ENCODE measurements around the gene RPAP3.

Gene RPAP3

DNA sequence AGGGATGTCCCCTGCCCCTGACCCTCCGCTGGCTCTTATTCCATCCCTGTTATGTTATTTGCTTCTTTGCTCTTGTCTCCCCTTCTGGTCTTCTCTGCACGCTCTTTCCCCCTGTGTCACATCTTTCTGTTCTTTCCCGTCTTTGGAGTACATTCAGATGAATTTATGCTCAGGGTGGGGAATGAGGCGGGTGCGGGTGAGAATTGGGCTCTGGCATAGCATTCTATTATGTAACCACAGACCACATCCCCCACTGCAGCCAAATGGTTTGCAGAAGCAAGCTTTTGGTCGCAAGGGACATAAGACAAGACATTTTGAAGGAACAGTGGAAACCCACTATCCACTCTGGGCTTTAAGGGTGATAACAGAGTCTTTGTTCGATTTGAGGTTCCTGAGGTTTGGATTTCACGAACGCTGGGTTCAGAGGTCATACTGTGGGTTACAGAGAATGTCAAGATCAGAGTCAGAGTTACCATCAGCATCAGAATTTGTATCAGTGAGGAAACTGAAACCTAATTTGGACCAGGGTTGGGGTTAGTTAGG is 15.7 kb upstream of the RPAP3 start:
- H3K4me3 Mint-ChIP-seq = no peak overlapping the region

DNA sequence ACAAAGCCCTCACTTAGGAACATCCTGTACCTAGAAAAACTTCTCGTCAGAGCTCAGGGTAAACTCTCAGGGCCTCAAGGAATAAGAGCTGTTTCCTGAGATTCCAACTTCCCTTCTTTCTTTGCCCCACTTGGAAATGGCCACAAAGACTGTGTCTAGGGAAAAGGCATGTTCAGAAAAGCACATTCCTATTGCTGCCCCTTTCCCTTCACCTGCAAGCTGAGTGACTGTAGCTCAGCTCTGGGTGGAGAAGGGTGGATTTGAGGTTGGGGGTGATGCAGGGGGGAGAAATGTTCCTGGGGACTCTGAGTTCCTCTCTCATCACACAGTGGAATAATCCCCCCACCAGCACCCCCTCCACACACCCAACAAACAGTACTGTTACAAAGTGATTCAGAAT is 12.7 kb upstream of the RPAP3 start:
- Mint-ChIP-seq H3K4me1 (ENCODE audit: low read depth) (peaks cover 21% of the 10 kb centered on the region), H3K27me3 (ENCODE audit: low read depth) (no peaks in the 10 kb centered on the region), H3K9me3 (no peaks in the 10 kb centered on the region), H3K36me3 (ENCODE audit: low read depth) (peaks cover 2% of the 10 kb centered on the region), H3K4me3 (no peak overlapping the region), H3K27ac (no peak overlapping the region)
- DNase-seq (ENCODE audit: low spot score) = no peak

More for the DNA sequence above, 15.7 kb upstream of the RPAP3 start:
- Mint-ChIP-seq H3K27me3 (ENCODE audit: low read depth) (no peaks in the 10 kb centered on the region), H3K9me3 (no peaks in the 10 kb centered on the region), H3K27ac (no peak overlapping the region), H3K4me1 (ENCODE audit: low read depth) (peaks cover 20% of the 10 kb centered on the region), H3K36me3 (ENCODE audit: low read depth) (peaks cover 2% of the 10 kb centered on the region)
- DNase-seq (ENCODE audit: low spot score) = no peak

DNA sequence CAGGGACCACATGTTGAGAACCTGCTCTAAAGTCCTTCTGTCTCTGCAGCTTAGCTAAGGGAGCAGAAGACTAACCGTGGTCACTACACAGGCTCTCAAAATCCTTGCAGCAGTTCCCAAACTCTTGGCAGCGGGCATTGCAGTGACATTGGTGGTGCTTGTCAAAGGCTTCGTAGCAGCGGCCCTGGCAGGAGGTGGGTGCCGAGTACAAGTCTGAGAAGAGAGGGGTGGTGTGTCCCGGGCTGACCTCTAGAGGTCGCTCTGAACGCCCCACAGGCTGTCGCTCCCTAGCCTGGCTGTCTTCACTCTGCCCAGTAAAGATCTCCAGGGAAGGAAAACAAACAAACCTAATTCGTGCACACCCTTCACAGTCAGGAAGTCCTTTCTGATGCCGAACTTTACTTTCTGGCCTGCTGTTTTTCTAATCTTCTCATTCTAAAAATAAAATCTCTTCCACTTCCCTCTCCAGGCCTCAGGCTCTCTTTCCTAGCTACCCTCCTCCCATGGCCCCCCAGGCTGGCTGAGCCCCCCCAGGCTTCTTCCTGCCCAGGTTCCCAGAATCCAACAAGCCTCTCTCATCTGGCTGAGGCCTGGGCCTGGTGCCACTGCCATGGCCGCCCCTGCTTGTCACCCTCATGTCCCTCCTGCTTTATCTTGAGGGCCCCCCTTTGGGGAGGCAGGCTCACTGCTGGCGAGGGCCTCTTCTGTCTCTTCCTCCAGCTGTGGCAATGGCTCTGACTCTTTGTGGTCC is 11.8 kb upstream of the RPAP3 start:
- no peaks in the 10 kb centered on the region for H3K9me3 Mint-ChIP-seq
- H3K36me3 Mint-ChIP-seq (ENCODE audit: low read depth) = peaks cover 2% of the 10 kb centered on the region
- no peak overlapping the region for H3K4me3 Mint-ChIP-seq
- peak; percentile 27 for DNase-seq (ENCODE audit: low spot score)
- H3K27me3 Mint-ChIP-seq (ENCODE audit: low read depth) = no peaks in the 10 kb centered on the region
- H3K27ac Mint-ChIP-seq = peak overlapping the region; percentile 69
- H3K4me1 Mint-ChIP-seq (ENCODE audit: low read depth) = peaks cover 19% of the 10 kb centered on the region

DNA sequence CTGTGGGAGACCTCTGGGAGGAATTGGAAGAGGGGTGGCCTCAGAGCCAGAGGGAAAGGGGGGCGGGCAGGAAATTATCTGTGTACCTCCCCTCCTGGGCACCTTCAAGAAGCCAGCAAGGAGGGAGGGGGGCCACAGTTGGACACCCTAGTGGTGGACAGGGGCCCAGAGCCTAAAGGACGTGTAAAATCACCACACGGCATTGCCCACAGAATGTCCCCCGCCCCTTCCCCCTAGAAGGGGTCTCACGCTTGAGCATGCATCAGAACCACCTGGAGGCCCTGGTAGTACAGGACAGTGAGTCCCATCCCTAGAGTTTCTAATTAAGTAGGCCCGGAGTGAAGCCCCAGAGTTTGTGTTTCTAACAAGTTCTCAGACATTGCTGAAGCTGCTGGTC is 11.2 kb upstream of the RPAP3 start:
- Mint-ChIP-seq H3K9me3 (no peaks in the 10 kb centered on the region), H3K4me1 (ENCODE audit: low read depth) (peaks cover 17% of the 10 kb centered on the region), H3K36me3 (ENCODE audit: low read depth) (peaks cover 2% of the 10 kb centered on the region), H3K27ac (no peak overlapping the region), H3K4me3 (no peak overlapping the region), H3K27me3 (ENCODE audit: low read depth) (no peaks in the 10 kb centered on the region)
- no peak for DNase-seq (ENCODE audit: low spot score)

DNA sequence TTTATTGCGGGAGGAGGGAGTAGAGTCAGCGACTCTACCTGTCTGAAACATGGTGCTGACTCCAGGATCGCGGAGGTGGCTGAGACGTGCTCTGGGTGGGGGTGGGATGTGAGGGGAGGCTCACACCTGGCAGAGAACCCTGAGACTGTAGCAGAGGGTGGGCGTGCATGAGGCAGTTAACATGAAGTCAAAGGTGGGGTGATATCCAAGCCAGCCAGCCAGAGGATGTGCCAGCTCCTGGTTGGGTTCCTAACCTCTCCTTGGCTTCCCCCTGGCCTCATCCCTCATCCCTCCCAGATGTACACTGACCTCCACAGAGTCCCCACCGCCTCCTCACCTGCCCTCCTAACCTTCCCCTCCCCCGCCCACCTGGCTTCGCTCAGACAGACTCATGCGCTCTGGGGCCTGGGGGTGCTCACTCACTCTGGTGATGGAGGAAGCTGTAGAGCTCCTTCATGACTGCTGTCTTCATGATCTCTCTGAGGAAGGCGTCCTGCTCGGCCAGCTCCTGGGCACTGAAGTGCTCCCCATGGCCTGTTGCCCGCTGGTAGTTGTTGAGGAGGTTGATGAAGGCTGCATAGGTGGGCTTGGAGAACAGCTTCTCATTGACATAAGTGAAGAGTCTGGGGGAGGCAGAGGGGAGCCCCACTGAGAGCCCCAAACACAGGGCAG is 10.2 kb upstream of the RPAP3 start:
- H3K36me3 Mint-ChIP-seq (ENCODE audit: low read depth) = no peaks in the 10 kb centered on the region
- no peak for DNase-seq (ENCODE audit: low spot score)
- H3K4me1 Mint-ChIP-seq (ENCODE audit: low read depth) = peaks cover 9% of the 10 kb centered on the region
- H3K27me3 Mint-ChIP-seq (ENCODE audit: low read depth) = no peaks in the 10 kb centered on the region
- H3K9me3 Mint-ChIP-seq = no peaks in the 10 kb centered on the region
- H3K27ac Mint-ChIP-seq = no peak overlapping the region
- no peak overlapping the region for H3K4me3 Mint-ChIP-seq

GRCh38 chr12:47715393-47715876 is 9.6 kb upstream of the RPAP3 start:
- no peaks in the 10 kb centered on the region for H3K36me3 Mint-ChIP-seq (ENCODE audit: low read depth)
- H3K27ac Mint-ChIP-seq = peak overlapping the region; percentile 17
- no peaks in the 10 kb centered on the region for H3K27me3 Mint-ChIP-seq (ENCODE audit: low read depth)
- DNase-seq (ENCODE audit: low spot score) = peak; percentile 58
- no peak overlapping the region for H3K4me3 Mint-ChIP-seq
- H3K4me1 Mint-ChIP-seq (ENCODE audit: low read depth) = peaks cover 9% of the 10 kb centered on the region
- no peaks in the 10 kb centered on the region for H3K9me3 Mint-ChIP-seq

DNA sequence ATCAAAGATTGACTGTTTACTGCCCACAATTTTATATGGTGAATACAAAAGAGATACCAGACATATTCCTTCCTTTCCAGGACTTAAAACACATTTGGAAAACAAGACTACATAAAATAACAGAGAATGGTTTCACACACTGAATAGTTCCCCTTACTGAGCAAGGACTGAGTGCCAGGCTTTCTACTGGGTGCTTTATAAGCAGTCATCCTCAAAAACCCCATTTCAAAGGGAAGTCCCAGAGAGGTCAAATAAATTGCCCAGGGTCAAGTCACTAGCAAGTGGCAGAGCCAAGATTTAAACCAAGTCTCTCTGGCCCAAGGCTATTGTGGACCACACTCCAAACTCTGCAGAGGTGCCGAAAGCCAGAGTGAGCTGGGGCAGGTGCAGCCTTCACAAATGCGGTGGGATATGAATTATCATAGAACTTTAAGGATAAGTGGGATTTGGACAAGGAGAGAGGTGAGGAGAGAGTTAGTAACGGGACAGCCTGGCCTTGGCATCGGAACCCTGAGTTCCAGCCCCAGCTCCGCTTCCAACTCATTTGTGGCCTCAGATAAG is 9.1 kb upstream of the RPAP3 start:
- no peak for DNase-seq (ENCODE audit: low spot score)
- no peak overlapping the region for H3K27ac Mint-ChIP-seq
- H3K36me3 Mint-ChIP-seq (ENCODE audit: low read depth) = no peaks in the 10 kb centered on the region
- no peaks in the 10 kb centered on the region for H3K9me3 Mint-ChIP-seq
- H3K27me3 Mint-ChIP-seq (ENCODE audit: low read depth) = no peaks in the 10 kb centered on the region
- no peak overlapping the region for H3K4me3 Mint-ChIP-seq
- H3K4me1 Mint-ChIP-seq (ENCODE audit: low read depth) = peaks cover 9% of the 10 kb centered on the region

DNA sequence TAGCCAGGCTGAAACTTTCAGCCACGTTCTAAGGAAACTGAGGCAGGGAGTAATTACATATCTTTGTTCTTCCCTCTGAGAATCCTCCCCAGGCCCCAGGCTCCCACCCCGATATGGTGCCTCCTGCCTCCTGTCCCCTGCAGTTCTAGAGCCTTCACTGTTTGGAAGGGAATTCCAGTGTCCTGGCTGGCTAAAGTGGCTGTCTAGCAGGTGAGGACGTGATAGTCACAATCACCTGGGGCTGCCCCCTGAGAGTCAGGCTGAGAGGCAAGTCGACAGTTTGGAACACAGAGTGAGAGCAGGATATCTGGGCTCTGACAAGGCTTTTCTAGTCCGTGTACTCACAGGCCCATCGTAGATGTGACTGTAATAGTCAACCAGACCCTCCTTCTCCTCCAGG is 6.3 kb upstream of the RPAP3 start:
- Mint-ChIP-seq H3K4me3 (no peak overlapping the region), H3K27ac (no peak overlapping the region), H3K4me1 (ENCODE audit: low read depth) (peaks cover 27% of the 10 kb centered on the region), H3K9me3 (no peaks in the 10 kb centered on the region), H3K27me3 (ENCODE audit: low read depth) (no peaks in the 10 kb centered on the region), H3K36me3 (ENCODE audit: low read depth) (no peaks in the 10 kb centered on the region)
- DNase-seq (ENCODE audit: low spot score) = no peak

DNA sequence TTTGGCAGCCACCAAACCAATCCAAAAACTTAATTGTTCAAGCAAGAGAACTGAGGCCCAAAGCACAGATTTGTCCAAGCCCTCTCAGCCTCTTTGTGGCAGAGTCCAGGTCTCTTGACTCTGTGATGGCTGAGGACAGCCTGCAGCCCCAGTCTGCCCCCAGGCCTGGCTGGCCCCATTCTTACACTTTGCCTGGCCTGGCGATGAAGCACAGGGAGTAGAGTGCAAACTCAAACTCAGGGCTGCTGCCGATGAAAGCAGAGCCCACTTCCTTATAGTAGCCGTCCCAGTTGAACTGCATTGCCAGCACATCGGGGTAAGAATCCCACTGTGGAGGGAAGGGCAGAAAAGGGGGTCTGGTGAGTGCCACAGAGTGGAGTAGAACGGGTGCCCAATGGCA is 5.6 kb upstream of the RPAP3 start:
- no peaks in the 10 kb centered on the region for H3K36me3 Mint-ChIP-seq (ENCODE audit: low read depth)
- no peaks in the 10 kb centered on the region for H3K27me3 Mint-ChIP-seq (ENCODE audit: low read depth)
- DNase-seq (ENCODE audit: low spot score) = no peak
- H3K27ac Mint-ChIP-seq = no peak overlapping the region
- H3K4me3 Mint-ChIP-seq = no peak overlapping the region
- H3K4me1 Mint-ChIP-seq (ENCODE audit: low read depth) = peaks cover 29% of the 10 kb centered on the region
- no peaks in the 10 kb centered on the region for H3K9me3 Mint-ChIP-seq

GRCh38 chr12:47710278-47710677 is 4.4 kb upstream of the RPAP3 start:
- H3K27me3 Mint-ChIP-seq (ENCODE audit: low read depth) = no peaks in the 10 kb centered on the region
- H3K9me3 Mint-ChIP-seq = no peaks in the 10 kb centered on the region
- H3K4me3 Mint-ChIP-seq = no peak overlapping the region
- H3K27ac Mint-ChIP-seq = no peak overlapping the region
- DNase-seq (ENCODE audit: low spot score) = no peak
- H3K4me1 Mint-ChIP-seq (ENCODE audit: low read depth) = peaks cover 28% of the 10 kb centered on the region
- no peaks in the 10 kb centered on the region for H3K36me3 Mint-ChIP-seq (ENCODE audit: low read depth)

GRCh38 chr12:47709671-47710070 is 3.8 kb upstream of the RPAP3 start:
- no peaks in the 10 kb centered on the region for H3K9me3 Mint-ChIP-seq
- H3K27me3 Mint-ChIP-seq (ENCODE audit: low read depth) = no peaks in the 10 kb centered on the region
- H3K27ac Mint-ChIP-seq = peak overlapping the region; percentile 37
- DNase-seq (ENCODE audit: low spot score) = no peak
- H3K4me1 Mint-ChIP-seq (ENCODE audit: low read depth) = peaks cover 32% of the 10 kb centered on the region
- H3K4me3 Mint-ChIP-seq = peak overlapping the region; percentile 58
- H3K36me3 Mint-ChIP-seq (ENCODE audit: low read depth) = no peaks in the 10 kb centered on the region

DNA sequence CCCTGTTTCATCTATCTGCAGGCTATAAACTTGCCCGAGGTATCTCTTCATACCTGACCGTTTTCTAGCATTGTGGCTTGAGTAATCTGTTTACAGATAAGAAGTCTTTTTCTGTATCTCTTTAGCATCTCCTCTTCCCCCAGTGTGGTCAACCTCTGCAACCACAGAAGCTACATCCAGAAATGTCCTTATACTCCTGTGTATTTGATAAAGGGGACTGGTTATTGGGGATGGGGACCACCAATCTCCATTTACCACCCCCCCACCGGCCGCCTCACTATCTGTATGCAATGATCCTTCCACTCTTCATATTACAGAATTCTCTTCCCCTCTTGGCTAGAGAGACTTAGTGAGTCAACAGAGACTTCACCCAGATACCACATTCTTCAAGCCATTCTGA is 3.4 kb upstream of the RPAP3 start:
- Mint-ChIP-seq H3K4me1 (ENCODE audit: low read depth) (peaks cover 33% of the 10 kb centered on the region), H3K36me3 (ENCODE audit: low read depth) (no peaks in the 10 kb centered on the region), H3K9me3 (no peaks in the 10 kb centered on the region), H3K4me3 (peak overlapping the region; percentile 58), H3K27ac (peak overlapping the region; percentile 37), H3K27me3 (ENCODE audit: low read depth) (no peaks in the 10 kb centered on the region)
- DNase-seq (ENCODE audit: low spot score) = peak; percentile 23

GRCh38 chr12:47707905-47708543 is 2.2 kb upstream of the RPAP3 start:
- no peaks in the 10 kb centered on the region for H3K27me3 Mint-ChIP-seq (ENCODE audit: low read depth)
- no peak for DNase-seq (ENCODE audit: low spot score)
- peaks cover 10% of the 10 kb centered on the region for H3K36me3 Mint-ChIP-seq (ENCODE audit: low read depth)
- H3K9me3 Mint-ChIP-seq = no peaks in the 10 kb centered on the region
- H3K4me1 Mint-ChIP-seq (ENCODE audit: low read depth) = peaks cover 43% of the 10 kb centered on the region
- H3K27ac Mint-ChIP-seq = peak overlapping the region; percentile 82
- peak overlapping the region; percentile 79 for H3K4me3 Mint-ChIP-seq

- Mint-ChIP-seq H3K27me3 (ENCODE audit: low read depth) (no peaks in the 10 kb centered on the region), H3K27ac (peak overlapping the region; percentile 82), H3K9me3 (no peaks in the 10 kb centered on the region), H3K36me3 (ENCODE audit: low read depth) (peaks cover 13% of the 10 kb centered on the region), H3K4me3 (peak overlapping the region; percentile 79), H3K4me1 (ENCODE audit: low read depth) (peaks cover 43% of the 10 kb centered on the region)
- DNase-seq (ENCODE audit: low spot score) = no peak
These were observed 1.5 kb upstream of the RPAP3 start for GRCh38 chr12:47707355-47707754.
